ENCODE data around the gene SPG7. TPM values are rescaled to one million over a fixed set of nuclear protein-coding genes. Genes with fewer than 3 reads are reported as not detected.
"Not testable (repeated sequence)": the region's sequence is repeated elsewhere in the genome, so short reads cannot be mapped to it uniquely, and the experiment has no call there.

The SPG7 gene
- total RNA-seq, 1 donor from 2014 or later, result 99.5 TPM

GRCh38 chr16:89562939-89563338, 54.7 kb downstream of the SPG7 start:
- DNase-seq (ENCODE audit: low read depth, low spot score), result no peak

DNA sequence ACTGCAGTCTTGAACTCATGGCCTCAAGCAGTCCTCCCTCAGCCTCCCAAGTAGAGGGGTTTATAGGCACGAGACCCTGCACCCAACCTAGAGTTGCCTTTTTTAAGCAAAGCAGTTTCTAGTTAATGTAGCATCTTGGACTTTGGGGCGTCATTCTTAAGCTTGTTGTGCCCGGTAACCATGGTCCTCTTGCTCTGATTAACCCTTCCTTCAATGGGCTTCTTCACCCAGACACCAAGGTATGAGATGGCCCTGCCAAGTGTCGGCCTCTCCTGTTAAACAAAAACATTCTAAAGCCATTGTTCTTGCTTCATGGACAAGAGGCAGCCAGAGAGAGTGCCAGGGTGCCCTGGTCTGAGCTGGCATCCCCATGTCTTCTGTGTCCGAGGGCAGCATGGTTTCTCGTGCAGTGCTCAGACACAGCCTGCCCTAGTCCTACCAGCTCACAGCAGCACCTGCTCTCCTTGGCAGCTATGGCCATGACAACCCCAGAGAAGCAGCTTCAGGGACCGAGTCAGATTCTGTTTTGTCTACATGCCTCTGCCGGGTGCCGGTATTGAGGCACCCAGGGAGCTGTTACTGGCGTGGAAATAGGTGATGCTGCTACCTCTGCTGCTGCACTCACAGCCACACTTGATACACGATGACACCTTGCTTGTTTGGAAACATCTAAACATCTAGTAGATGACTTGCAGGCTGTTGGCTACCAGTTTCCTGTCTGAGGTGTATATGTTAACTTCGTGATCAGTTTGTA, 55.6 kb downstream of the SPG7 start:
- no peak for DNase-seq (ENCODE audit: low read depth, low spot score)

DNA sequence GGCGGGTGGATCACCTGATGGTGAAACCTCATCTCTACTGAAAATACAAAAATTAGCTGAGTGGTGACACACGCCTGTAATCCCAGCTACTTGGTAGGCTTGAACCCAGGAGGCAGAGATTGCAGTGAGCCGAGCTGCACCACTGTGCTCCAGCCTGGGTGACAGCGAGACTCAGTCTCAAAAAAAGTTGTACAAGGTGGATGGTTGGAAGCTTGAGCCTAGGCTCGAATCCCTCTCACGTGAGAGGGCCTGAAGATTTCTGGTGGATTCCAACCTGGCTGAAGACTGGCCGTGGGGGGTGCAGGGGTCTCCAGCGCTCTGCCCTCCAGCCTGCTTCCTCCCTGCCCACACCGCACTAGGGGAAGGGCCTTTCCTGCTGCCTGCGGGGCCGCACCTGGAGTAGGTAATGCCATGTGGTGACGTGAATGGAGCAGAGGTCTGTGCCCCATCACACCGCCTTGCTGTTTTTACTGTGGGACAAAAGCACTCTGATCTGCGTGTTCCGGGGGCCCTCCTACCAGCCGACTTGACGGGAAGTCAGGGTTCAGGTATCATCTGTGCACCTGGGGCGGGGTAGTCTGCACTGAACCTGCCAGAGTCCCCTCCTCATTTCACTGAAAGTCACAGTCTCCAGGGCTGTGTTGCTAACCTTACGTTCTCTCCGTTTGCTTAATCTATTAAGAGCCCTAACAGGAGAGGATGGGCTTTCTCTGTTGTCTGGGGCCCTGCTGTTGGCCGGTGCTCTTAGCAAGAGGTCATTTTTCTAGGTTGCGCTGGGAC, 56.5 kb downstream of the SPG7 start:
- no peak for DNase-seq (ENCODE audit: low read depth, low spot score)

DNA sequence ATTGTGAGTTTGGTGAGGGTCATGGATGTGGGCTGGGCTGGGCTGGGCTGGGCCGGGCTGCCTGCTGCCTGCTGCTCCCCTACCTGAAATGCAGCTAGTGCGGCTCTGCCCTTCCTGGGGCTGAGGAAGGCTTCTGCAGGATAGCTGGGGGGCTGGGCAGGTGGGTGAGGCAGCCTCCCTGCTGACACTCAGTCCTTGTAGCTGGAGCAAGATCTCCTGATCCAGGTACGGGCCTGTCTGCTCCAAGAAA, 57.0 kb downstream of the SPG7 start:
- DNase-seq (ENCODE audit: low read depth, low spot score), result no peak

DNA sequence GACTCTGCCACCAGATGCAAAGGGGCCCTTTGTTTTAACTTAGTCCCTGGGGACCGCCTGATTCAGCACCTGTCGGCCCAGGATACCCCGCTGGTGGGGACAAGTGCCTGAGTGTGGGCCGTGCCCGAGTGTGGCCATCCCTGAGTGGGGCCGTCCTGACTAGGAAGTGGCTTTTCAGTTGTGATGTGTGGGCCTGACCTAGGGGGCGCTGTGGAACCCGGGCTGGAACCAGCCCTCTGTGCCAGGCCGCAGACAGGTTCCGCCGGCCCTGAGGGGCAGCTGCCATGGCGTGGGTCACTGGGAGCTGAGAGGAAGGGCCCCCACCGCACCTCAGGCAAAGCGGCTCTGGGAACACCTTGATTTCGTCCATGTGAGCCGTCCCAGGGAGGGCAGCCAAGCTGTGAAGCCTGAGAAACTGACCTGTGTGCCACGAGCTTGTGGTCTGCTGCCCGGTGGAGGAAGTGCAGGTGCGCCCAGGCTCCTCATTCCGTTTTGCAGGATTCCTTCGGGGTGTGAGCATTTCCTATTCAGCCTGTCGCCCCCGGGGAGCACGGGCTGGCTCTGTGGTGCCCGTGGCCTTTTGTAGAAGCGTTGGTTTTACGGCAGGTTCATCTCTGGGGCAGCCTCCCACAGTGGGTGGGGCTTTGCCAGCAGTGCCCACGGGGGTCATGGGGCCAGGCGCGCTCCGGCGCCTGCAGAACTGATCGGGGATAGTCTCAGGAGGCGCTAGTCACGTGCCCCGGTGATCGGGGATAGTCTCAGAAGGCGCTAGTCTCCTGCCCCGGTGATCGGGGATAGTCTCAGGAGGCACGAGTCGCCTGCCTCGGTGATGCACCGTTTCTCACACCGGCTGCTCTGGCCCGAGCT, 57.5 kb downstream of the SPG7 start:
- DNase-seq (ENCODE audit: low read depth, low spot score), result no peak

DNA sequence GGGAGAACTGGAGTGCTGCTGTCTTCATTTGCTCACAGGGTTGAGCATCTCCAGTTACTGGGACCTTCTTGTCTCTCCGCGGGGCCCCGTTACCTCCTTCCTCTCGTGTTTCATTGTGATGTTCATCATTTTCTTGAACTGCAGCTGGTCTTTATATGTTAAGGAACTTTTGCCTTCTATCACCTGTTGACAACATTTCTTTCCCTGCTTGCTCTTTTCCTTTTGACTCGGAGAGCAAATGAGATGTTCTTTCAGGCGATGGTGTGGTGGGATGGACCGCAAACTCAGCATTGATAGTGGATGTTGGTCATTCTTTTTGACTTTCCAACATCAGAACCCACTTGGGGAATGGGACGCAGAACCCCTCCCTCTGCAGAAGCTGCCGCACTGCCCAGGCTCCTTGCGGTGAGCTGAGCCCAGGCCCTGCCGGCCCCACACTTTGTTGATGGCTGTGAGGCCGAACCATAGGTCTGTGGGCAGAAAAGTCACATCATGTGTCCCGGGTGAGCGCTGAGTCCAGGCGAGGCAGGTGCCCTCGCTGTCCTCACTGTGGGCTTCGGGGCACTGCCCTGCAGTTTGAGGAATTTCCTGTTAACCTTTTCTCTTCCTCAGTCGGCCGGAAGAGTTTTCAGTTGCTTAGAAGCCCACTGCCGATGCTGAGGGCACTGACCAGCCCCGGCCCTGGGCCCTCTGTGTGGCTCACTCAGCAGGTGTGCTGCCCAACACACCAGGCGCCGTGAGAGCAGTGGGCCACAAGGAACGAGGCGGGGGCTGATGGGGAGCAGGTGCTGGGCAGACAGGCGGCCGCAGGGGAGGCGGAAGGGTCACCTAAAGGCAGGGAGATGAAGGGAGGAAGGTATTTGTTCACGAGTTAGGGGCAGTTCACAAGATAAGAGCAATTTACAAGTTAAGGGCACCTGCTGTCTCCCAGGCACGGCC, 59.7 kb downstream of the SPG7 start:
- DNase-seq (ENCODE audit: low read depth, low spot score), result no peak

DNA sequence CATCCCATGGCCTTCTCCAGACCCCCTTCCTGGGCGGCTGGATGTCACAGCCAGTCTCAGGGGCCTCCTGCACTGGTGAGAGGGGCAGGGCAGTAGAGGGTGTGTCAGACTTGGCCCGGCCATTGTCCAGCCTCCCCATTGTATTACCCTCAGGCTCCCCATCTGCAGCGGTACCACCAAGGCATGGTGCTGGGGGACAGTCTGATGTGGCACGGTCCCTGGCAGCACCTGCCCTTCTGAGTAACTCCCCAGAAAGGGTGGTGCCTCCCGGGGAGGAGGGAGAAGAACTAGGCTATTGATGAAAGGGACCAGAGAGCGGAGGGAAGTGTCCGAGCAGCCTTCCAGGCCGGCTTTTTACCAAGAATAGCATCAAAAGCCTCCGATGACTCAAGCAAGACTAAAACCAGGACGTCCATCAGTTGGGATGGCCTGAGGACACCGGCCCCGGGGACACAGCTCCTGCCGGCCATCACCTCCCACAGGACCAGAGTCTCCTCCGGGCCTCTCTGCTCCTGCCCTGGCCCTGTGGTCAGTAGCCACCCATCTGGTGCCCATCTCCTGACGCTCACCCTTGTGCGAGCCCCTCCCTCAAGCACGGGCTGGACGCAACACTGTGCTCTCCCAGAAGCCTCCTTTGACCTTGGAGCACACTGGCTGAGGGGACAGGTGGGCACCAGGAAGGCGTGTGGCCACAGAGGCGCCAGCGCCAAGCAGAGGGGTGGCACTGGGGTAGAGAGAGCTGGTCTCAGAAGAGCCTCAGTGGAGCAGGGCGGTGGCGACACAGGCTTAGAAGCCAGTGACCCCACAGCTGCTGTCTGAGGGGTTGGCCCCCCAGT, 61.5 kb downstream of the SPG7 start:
- no peak for DNase-seq (ENCODE audit: low read depth, low spot score)

- no peak for DNase-seq (ENCODE audit: low read depth, low spot score)
Measured at GRCh38 chr16:89570342-89570923, 62.2 kb downstream of the SPG7 start.

DNA sequence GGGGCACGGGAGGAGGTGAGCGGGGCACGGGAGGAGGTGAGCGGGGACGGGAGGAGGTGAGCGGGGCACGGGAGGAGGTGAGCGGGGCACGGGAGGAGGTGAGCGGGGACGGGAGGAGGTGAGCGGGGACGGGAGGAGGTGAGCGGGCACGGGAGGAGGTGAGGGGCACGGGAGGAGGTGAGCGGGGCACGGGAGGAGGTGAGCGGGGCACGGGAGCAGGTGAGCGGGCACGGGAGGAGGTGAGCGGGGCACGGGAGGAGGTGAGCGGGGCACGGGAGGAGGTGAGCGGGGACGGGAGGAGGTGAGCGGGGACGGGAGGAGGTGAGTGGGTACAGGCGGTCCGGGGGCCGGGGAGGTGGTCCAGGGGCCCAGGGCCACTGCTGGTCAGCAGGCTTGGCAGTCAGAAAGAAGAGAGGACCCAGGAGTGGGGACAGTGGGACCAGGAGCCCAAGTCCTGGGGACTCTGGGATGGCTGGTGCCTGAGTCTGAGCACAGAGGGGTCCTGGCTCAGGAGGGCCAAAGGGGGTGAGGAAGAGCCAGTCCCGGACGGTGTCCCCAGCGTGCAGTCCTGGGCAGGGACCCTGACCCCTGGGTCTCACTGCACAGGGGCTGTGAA, 62.9 kb downstream of the SPG7 start:
- not testable (repeated sequence) for DNase-seq (ENCODE audit: low read depth, low spot score)

DNA sequence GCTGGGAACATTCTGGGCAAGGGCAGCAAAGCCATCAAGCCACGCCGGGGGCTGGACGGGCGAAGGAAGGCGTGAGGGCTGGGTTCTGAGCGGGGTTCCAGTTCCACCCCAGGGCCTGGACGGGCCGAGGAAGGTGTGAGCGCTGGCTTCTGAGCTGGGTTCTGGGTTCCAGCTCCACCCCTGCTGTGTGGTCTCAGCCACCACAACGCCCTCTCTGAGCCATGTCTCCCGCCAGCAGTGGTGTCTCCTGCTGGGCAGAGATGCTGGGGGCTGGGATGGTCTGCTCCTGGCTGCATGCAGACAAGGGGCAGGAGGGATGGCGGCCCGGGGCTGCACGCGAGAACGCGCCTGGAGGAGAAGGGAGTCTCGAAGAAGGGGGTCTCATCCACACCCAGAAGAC, 63.4 kb downstream of the SPG7 start:
- no peak for DNase-seq (ENCODE audit: low read depth, low spot score)

DNA sequence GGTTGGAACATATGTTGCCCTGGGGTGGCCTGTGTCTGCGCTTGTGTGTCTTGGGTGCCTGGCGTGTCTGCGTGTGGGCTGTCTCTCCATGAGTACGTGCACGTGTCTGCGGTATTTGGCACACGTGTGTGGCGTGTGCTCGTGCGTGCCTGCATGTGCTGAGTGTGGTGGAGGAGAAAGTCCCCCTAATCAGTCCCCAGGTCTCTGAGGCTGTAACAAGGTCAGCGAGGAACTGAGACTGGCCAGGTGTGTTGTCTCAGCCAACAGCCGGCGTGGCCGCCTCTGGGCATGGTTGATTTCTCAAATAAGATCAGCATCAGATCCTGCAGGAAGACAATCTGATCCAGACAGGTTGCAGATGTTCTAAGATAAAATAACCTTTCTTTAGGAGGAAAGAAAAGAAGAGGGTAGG, 63.9 kb downstream of the SPG7 start:
- DNase-seq (ENCODE audit: low read depth, low spot score), result no peak

DNA sequence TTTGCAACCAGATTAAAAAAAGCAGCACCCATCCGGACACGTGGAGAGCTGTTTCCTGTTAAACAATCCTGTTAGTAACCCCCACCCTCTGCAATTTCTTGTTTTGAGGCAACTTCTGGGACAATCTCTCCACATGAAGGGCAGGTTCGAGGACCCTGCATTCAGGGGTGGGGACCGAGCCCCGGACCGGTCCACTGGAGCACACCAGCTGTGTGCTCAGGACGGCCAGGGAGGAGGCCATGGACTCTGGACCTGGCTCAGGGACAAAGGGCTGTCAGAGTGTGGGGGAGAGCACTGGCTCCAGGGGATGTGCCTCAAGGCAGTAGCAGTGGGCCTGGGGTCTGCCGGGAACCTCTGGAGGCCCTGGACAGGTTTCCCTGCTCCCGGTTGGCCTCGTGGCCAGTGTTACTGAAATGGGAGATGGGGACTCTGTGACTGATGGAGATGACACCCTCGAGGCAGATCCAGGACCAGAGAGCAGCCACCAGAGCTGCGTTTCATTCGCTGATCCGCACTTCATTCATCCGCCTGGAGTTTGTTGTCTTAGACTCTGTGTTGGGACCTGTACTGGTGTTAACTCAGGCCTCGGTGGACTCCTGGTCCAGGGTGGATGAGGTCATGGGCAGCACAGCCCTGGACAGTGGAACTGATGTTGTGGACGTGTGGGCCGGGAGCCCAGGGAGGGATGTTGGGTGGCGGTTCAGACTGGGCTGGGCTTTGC, 64.4 kb downstream of the SPG7 start:
- no peak for DNase-seq (ENCODE audit: low read depth, low spot score)

- no peak for DNase-seq (ENCODE audit: low read depth, low spot score)
Measured at GRCh38 chr16:89573826-89574680, 65.8 kb downstream of the SPG7 start.

DNA sequence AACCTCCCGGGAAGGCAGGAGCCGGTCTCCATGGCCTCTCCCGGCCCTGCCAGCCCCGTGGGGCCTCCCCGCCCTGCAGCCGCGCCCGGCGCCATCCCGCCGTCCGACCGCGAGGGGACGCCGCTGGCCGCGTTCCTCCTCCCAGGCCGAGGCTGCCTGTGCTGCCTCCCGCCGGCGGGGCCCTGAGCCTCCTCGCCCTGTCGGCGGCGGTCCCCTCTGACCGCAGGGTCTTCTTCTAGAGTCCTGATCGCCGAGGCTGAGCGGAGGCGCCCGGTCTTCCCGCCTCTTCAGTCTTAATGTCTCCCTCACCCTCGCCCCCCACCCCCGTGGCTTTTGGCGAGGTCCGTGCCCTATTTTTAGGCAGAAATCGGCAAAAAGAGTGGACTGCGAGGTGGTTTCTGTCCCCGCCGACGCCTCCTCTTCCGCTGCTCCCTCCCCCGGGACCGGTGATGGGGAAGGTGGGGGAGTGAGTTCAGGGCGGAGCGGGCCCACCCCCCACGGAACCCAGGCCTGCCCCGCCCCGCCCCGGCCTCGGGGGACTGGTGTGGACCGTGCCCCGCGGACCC, 66.6 kb downstream of the SPG7 start:
- DNase-seq (ENCODE audit: low read depth, low spot score), result no peak

DNA sequence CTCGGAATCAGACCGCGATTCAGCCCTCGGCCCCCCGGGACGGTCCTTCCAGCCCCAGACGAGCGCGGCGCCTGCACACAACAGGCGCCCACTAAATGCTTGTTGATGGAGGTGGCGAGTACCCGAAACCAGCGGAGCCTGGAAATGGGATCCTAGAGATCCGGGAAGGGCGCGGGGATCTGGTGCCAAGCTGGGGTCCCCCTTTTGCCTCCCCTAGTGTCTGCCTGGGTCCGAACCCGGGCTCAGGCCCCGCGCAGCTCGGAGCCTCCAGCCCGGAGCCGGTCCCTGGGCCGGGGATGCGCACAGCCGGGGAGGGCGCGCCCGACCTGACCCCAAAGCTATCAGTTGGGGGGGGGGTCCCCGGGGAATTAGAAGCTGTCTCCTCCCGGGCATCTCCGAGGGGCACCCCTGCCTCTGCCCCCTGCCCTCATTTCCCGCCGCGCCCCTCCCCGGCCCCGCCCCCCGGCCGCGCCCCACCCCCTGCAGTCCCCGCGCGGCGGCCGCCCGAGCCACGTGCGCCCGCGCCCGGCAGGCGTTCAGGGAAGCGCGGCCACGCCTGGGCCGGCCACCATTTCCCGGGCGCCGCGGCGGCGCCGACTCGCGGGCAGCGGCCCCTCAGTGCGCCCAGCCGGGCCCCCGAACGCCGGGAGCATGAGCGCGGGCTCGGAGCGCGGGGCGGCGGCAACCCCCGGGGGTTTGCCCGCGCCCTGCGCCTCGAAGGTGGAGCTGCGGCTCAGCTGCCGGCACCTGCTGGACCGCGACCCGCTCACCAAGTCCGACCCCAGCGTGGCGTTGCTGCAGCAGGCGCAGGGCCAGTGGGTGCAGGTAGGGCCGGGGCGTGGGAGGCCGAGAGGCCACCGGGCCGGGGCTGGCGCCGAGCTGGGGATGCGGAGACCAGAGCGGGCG, 67.3 kb downstream of the SPG7 start, which contains the start of gene CPNE7:
TSS of gene CPNE7 (plus strand) at position 512 of the 906 bp plus-strand sequence. CDS start at position 652, 140 bp downstream.
- no peak for DNase-seq (ENCODE audit: low read depth, low spot score)
